GM19463 (cell line): ENCODE measurements around the gene CARD16.

Source experiments
- ATAC-seq: cut with Tn5 transposase; IDR thresholded peaks from one replicate; pipeline ENCODE4 v1.9.1; 2021; ENCODE audit warnings: mild to moderate bottlenecking, moderate library complexity; ENCODE audit not compliant: unreplicated experiment

The CARD16 gene

DNA sequence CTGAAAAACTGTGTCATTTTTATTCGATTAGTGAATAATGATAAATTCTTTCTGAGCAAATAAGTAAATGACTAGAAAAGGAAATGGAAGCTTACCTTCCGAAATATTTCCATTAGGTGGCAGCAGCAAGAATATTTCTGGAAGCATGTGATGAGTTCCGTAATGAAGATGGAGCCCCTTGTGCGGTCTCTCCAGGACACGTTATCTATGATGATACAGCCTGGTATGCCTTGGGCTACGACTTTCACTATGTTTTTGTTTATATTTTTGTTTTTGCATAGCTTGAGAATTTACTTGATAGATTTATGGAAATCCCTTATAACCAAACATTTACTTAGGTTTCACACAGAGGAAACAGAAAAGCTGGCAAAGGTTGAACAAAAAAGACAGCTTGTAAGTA, 47.8 kb downstream of the CARD16 start:
- no peak for ATAC-seq

GRCh38 chr11:104995001-104995408, 50.1 kb downstream of the CARD16 start:
- no peak for ATAC-seq

DNA sequence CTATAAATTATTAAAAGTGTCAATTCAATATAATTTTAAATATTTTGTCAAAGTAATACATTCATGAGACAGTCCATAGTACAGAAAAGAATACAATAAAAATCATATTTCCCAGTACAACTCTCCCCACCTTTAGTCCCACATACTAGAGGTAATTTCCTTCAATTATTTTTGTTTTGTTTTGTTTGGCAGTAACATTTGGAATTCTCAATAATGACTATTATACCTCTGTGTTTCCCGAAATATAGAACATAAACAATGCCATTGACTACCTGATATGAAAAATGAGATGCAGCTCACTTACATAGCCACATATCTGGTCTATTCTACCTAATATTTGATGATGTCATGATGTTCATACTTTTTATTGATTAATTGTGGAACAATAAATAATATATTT, 52.4 kb downstream of the CARD16 start:
- no peak for ATAC-seq

- ATAC-seq = no peak
Observed at GRCh38 chr11:104991994-104992393, 53.1 kb downstream of the CARD16 start.
